Endothelial cell of umbilical vein (primary cell): Measurements from ENCODE around the gene KIF26B. TPM values are rescaled to one million over a fixed set of nuclear protein-coding genes. Genes with fewer than 3 reads are reported as not detected.

ENCODE experiments used
- BruUV-seq: library from RNA; stranded (reverse); fragments of 400-500 nt; replicated peaks from 2 replicates; lab custom pipeline; 2021; lab: Mats Ljungman, UMichigan
- CTCF ChIA-PET: fragments of 300-600, 350-600 bp; sonication (Branson Sonifier 250); formaldehyde crosslinking; loops from one replicate; lab custom pipeline; 2021; ENCODE audit warnings: antibody characterized with exemption, inconsistent platforms; lab: Charles Lee
- POLR2A ChIA-PET: fragments of 300-600, 350-600 bp; sonication (Branson Sonifier 250); formaldehyde crosslinking; loops from one replicate; lab custom pipeline; 2021; ENCODE audit warnings: antibody characterized with exemption, inconsistent platforms; lab: Charles Lee
- DNase-seq: peaks from one replicate; pipeline ENCODE4 v3.0.0-alpha.2; 2011; ENCODE audit warnings: low read depth, low spot score
- FAIRE-seq: peaks from 2 replicates; lab custom pipeline; 2011; peaks lifted over from hg19 to GRCh38; lab: Jason Lieb, UNC
- H2AFZ ChIP-seq: 2 replicates; pipeline ENCODE4 v1.6.0; 2012; ENCODE audit warnings: low read depth, low read length, control low read depth, inconsistent platforms
- H3K27ac ChIP-seq: 2 replicates; pipeline ENCODE4 v1.5.1; 2011; ENCODE audit warnings: low read depth, mild to moderate bottlenecking, control low read depth, low read length, moderate library complexity; ENCODE audit not compliant: insufficient read depth
- H3K27me3 ChIP-seq, 2 experiments: 2 replicates each; pipeline versions ENCODE4 v1.6.0 to v1.6.1; 2011; ENCODE audit warnings: low read length in 2 of 2, mixed read lengths in 1 of 2; ENCODE audit not compliant: control insufficient read depth in 2 of 2, insufficient read depth in 2 of 2
- H3K36me3 ChIP-seq, 2 experiments: 2 replicates in 1 of 2; 3 replicates in 1 of 2; pipeline ENCODE4 v1.5.1; 2011; ENCODE audit warnings: low read length in 2 of 2, mild to moderate bottlenecking in 1 of 2, moderate library complexity in 1 of 2; ENCODE audit not compliant: control insufficient read depth in 2 of 2, insufficient read depth in 2 of 2; ENCODE audit errors: extremely low read depth in 1 of 2
- H3K4me1 ChIP-seq: 3 replicates; pipeline ENCODE4 v1.5.1; 2011; ENCODE audit warnings: mild to moderate bottlenecking, low read length; ENCODE audit not compliant: control insufficient read depth, insufficient read depth; ENCODE audit errors: extremely low read depth
- H3K4me2 ChIP-seq: 2 replicates; pipeline ENCODE4 v1.6.1; 2011; ENCODE audit warnings: low read length, control low read depth, mixed read lengths; ENCODE audit not compliant: insufficient read depth
- H3K4me3 ChIP-seq, 3 experiments: fragments of 200-600 bp in 1 of 3; sonication (generic), shearing (Covaris generic) in 1 of 3; replicated peaks in 1 of 3; 2 replicates each; pipeline ENCODE4 v1.5.1; 2011 to 2016; ENCODE audit warnings: control low read depth in 3 of 3, low read length in 3 of 3, mild to moderate bottlenecking in 2 of 3, inconsistent platforms in 1 of 3, low read depth in 1 of 3, moderate library complexity in 1 of 3; ENCODE audit not compliant: insufficient read depth in 1 of 3
- H3K79me2 ChIP-seq: 2 replicates; pipeline ENCODE4 v1.6.0; 2012; ENCODE audit warnings: low read length, inconsistent platforms; ENCODE audit not compliant: control insufficient read depth, insufficient read depth
- H3K9ac ChIP-seq: replicated peaks from 2 replicates; pipeline ENCODE3; 2011; ENCODE audit warnings: low read length, control low read depth; ENCODE audit not compliant: insufficient read depth; ENCODE audit errors: extremely low read depth
- H3K9me1 ChIP-seq: replicated peaks from 3 replicates; pipeline ENCODE4 v1.6.0; 2011; ENCODE audit warnings: mild to moderate bottlenecking, low read length; ENCODE audit not compliant: control insufficient read depth, insufficient read depth; ENCODE audit errors: extremely low read depth
- H3K9me3 ChIP-seq: replicated peaks from 2 replicates; pipeline ENCODE4 v1.5.1; 2012; ENCODE audit warnings: low read length, inconsistent platforms; ENCODE audit not compliant: control insufficient read depth, insufficient read depth
- H4K20me1 ChIP-seq: replicated peaks from 2 replicates; pipeline ENCODE3; 2011; ENCODE audit warnings: mild to moderate bottlenecking, low read length; ENCODE audit not compliant: control insufficient read depth, insufficient read depth; ENCODE audit errors: extremely low read depth
- EZH2 ChIP-seq: IDR thresholded peaks from 2 replicates; pipeline ENCODE4 v1.6.1; 2012; ENCODE audit warnings: borderline replicate concordance, low read depth, mild to moderate bottlenecking, moderate library complexity, low read length, inconsistent platforms; ENCODE audit not compliant: severe bottlenecking
- FOS ChIP-seq: IDR thresholded peaks from 2 replicates; pipeline ENCODE4 v1.6.1; 2011; ENCODE audit warnings: mild to moderate bottlenecking, low read length, moderate library complexity, borderline replicate concordance; ENCODE audit not compliant: insufficient read depth
- GATA2 ChIP-seq: IDR thresholded peaks from 2 replicates; pipeline ENCODE4 v1.7.0; 2011; ENCODE audit warnings: low read depth, mild to moderate bottlenecking, moderate library complexity, mixed read lengths, low read length; ENCODE audit not compliant: insufficient read length, insufficient read depth
- JUN ChIP-seq: IDR thresholded peaks from 2 replicates; pipeline ENCODE4 v1.6.1; 2011; ENCODE audit warnings: borderline replicate concordance, low read depth; ENCODE audit not compliant: insufficient read length, insufficient read depth
- MAX ChIP-seq: IDR thresholded peaks from 2 replicates; pipeline ENCODE4 v1.6.1; 2011; ENCODE audit not compliant: insufficient read depth, insufficient read length
- MYC ChIP-seq: IDR thresholded peaks from one replicate; pipeline ENCODE4 v1.6.1; 2011; ENCODE audit warnings: mild to moderate bottlenecking, low read depth, low read length
- POLR2A ChIP-seq: IDR thresholded peaks from 2 replicates; pipeline ENCODE4 v1.6.1; 2012; ENCODE audit warnings: low read depth, mild to moderate bottlenecking, control low read depth, low read length
- POLR2AphosphoS5 ChIP-seq: IDR thresholded peaks from 2 replicates; pipeline ENCODE4 v1.6.1; 2012; ENCODE audit warnings: low read depth, mild to moderate bottlenecking, control low read depth, low read length, moderate library complexity; ENCODE audit not compliant: insufficient read depth
- dilution Hi-C: fragments of 300-500 bp; cut with MboI; formaldehyde crosslinking; loops from one replicate; pipeline ENCODE4 v1.15.0; 2019; ENCODE audit warnings: low sequenced_read_pairs; ENCODE audit not compliant: extremely low pct_ligation_motif_present
- intact Hi-C: fragments of 100-400 bp; cut with micrococcal nuclease; formaldehyde crosslinking; loops from one replicate; pipeline ENCODE4 v1.10.0; 2022
- polyA plus RNA-seq, 4 experiments: library from polyadenylated mRNA; depleted of rRNA in 3 of 4; stranded (reverse) in 3 of 4; unstranded in 1 of 4; fragments of >200 nt; gene quantifications; 2 replicates each; pipeline versions ENCODE4 v1.2.1 to v1.2.3, GENCODE V29; 2011 to 2012; ENCODE audit warnings: missing spikeins in 1 of 4
- total RNA-seq: library from RNA; stranded (reverse); gene quantifications from 2 replicates; pipeline ENCODE4 v1.2.3, GENCODE V29; 2021
- TF ChIP-seq, protein P1 (sequence below), 2 donors: IDR thresholded peaks; 1 replicate in 1 of 2; 2 replicates in 1 of 2; pipeline ENCODE4 v1.5.1; 2011; ENCODE audit warnings: low read length in 2 of 2, mild to moderate bottlenecking in 2 of 2, moderate library complexity in 2 of 2, control low read depth in 1 of 2, inconsistent platforms in 1 of 2, low read depth in 1 of 2; ENCODE audit not compliant: insufficient read depth in 1 of 2; ENCODE audit errors: extremely low read depth in 1 of 2

KIF26B gene
- total and polyA plus RNA-seq, 2 donors (not counting 3 experiments of a cell fraction or from before 2014, with no cell fraction given) = 0.04 to 0.49 TPM

DNA sequence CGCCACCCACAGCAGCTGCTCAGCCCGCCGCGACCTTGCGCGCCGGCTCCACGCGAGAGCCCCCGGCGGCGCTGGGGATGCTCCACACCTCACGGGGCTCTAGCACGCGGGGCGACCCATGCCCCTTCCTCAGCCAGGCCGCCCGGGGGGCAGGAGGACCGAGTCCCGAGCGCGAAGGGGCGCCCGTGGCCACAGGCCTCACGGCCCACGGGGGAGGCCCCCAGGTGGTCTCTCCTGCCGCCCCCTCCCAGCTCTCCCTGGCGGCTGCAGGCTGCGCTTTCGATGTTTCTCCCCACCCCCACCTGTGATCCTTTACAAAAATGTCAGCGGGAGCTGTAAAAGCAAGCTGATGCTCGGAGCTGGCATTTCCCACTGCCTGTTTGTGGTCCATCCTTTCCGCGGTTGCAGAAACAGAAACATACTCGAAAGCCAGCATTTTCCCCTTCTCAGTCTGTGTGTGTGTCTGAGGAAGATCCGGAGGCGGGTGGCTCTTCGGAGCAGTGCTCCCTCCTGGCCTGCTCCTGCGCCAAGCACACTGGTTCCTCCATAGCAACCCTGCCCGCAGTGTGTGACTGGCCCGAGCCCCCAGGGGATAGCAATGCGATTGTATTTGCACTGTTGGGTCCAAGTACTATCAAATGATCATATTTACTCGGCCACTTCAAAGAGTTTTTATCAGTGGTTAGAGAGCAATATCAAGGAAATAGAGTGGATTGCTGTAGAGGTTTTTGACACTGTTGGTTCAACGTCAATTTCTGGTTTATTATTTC lies 2.1 kb downstream of the KIF26B start:
- Histone ChIP-seq H3K4me2 (peak overlapping the region; percentile 56), H2AFZ (peak overlapping the region; percentile 78), H3K9me1 (no peaks in the 10 kb centered on the region), H3K4me3 (peak overlapping the region in 2 of 3 experiments; percentile 45 to 51), H3K79me2 (no peaks in the 10 kb centered on the region), H3K27me3 (peaks cover 27 to 49% of the 10 kb centered on the region in 2 experiments), H3K4me1 (peaks cover 28% of the 10 kb centered on the region), H3K36me3 (no peaks in the 10 kb centered on the region), H3K9ac (no peak overlapping the region), H3K9me3 (no peaks in the 10 kb centered on the region), H4K20me1 (no peaks in the 10 kb centered on the region), H3K27ac (no peak overlapping the region)
- no TSS peak for BruUV-seq
- DNase-seq = no peak
- dilution Hi-C loops = no loop called here
- intact Hi-C loops = no loop called here
- no peak for TF ChIP-seq FOS
- no peak for TF ChIP-seq GATA2
- no peak for TF ChIP-seq MAX
- TF ChIP-seq EZH2 = no peak
- no peak for TF ChIP-seq POLR2AphosphoS5
- TF ChIP-seq JUN = no peak
- no peak for TF ChIP-seq MYC
- no peak for TF ChIP-seq POLR2A
- TF ChIP-seq, protein P1, sequence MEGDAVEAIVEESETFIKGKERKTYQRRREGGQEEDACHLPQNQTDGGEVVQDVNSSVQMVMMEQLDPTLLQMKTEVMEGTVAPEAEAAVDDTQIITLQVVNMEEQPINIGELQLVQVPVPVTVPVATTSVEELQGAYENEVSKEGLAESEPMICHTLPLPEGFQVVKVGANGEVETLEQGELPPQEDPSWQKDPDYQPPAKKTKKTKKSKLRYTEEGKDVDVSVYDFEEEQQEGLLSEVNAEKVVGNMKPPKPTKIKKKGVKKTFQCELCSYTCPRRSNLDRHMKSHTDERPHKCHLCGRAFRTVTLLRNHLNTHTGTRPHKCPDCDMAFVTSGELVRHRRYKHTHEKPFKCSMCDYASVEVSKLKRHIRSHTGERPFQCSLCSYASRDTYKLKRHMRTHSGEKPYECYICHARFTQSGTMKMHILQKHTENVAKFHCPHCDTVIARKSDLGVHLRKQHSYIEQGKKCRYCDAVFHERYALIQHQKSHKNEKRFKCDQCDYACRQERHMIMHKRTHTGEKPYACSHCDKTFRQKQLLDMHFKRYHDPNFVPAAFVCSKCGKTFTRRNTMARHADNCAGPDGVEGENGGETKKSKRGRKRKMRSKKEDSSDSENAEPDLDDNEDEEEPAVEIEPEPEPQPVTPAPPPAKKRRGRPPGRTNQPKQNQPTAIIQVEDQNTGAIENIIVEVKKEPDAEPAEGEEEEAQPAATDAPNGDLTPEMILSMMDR (IDR thresholded peaks at IDR 0.05; ENCODE audit: extremely low read depth in 1 of 2, insufficient read depth in 1 of 2, low read depth in 1 of 2, low read length in 2 of 2) = no peak
- POLR2A ChIA-PET = no interaction called here
- FAIRE-seq = peak; percentile 28
- CTCF ChIA-PET = interaction anchor here (0.8 to 6.0 kb wide), 27 partner anchors 8 to 1341 kb away, joined by 3 to 128 read pairs (median 4); no protein-coding TSS in a partner anchor
